Cortex of kidney (tissue), 1 donor: ENCODE results near the gene COPZ1.

ENCODE experiments used
- DNase-seq: peaks from one replicate; lab custom pipeline; 2025; lab: John Stamatoyannopoulos, UW

The COPZ1 gene

GRCh38 chr12:54358191-54358944 lies 33.4 kb downstream of the COPZ1 start:
- DNase-seq, result no peak

- DNase-seq, result no peak
These were observed 34.2 kb downstream of the COPZ1 start for GRCh38 chr12:54358945-54359761.

DNA sequence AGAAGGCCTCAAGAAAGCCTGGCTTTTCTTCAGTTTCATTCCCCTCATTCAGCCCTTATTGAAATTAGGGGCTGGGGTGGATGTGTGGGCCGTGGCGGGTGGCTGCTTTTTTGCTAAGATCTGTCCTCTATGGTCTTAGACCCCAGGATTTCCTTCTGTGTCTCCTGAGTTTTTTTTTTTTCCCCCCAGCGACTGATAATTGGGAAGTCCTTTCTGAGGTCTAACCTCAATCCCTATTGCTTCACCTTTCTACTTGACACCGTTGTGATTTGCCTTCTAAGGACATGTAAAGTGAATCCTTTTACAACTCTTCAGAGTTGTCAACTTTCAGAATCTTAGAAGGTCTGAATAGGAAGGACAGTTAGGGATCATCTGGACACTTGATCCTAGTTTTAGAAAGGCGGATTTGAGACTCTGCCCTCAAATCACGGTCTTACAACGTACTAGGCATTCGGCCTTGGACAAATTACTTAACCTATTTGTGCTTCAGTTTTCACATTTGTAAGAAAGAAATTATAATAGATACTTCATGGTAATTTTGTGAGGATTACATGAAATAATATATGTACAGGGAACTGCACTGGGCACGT lies 34.9 kb downstream of the COPZ1 start:
- no peak for DNase-seq

DNA sequence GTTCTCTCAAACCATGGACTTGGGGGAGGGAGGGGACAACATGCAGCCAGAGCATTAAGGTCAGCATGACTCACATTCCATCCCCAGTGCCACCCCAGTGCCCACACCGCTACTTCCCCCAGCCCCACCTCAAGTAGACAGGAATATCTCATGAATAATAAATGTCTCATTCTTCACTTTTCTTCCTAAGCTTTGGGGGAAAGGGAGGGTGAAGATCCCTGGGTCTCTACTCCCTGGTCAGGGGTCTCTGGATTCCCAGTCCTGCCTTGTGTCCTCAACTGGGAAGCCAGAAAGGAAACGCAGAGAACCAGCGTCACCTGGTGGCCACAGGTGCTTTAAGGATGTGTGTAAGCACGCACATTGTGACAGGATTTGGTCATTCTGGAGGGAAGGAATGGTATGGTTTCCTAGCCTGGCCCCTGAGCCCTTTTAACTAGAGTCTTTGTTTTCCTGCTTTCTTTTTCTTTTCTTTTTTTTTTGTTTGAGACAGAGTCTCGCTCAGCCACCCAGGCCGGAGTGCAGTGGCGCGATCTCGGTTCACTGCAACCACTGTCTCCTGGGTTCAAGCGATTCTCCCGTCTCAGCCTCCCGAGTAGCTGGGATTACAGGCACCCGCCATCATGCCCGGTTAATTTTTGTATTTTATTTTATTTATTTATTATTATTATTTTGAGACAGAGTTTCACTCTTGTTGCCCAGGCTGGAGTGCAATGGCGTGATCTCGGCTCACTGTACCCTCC lies 36.0 kb downstream of the COPZ1 start:
- no peak for DNase-seq

DNA sequence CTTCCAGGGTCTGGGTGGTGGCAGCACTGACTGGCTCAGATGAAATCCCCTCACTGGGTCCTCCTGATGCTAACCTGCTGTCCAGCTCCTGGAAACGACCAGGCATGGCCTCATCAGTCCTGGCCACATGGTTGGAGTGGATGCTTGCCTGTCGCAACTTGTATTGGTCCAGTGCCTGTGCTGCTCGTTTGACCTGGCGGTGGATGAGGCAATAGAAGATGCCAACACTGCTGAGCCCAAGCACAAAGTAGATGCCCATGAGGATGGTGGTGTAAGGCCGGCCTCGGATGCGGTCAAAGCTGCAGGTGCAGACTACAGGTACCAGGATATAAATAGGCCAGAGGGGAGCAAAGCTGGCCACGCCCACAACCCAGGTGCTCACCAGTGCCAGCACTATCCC lies 38.1 kb downstream of the COPZ1 start:
- DNase-seq, result no peak

DNA sequence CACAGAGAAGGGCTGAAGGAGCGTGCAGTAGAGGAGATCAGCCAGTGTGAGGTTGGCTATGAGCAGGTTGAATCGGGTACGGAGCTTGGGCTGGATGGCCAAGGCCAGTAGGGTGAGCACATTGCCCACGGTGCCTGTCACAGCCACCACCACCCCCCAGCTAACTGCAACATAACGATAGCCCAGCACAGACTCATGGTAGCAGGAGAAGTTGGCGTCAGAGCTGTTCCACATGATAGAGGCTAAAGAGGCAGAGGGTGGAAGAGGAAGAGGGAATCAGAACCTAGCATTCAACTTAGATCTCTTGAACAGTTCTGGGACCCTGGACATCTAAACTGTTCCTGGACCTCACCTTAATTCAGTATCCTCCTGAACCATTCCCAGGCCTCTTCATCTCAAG lies 38.7 kb downstream of the COPZ1 start:
- no peak for DNase-seq

DNA sequence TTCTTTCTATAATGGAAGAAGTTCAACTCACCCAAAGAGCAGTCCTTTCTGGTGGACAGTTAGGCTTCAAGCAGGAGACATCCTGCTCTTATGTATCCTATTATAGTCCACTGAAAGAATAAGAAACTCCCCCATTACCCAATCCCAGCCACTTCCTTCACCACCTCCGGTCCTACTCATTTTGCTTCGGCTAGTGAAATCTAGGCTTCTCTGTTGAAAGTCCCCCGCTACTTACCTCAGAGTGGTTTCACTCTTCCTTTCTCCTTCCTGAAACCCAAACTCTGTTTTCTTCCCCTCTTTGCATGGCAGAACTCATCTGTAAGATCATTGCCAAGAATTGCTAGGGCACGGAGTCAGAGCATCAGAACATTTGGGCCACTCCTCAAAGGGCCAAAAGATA lies 39.5 kb downstream of the COPZ1 start, which contains the start of gene GPR84:
TSS of gene GPR84 (minus strand) at position 74 of the 400 bp plus-strand sequence. CDS start 635 bp downstream, outside the sequence.
- DNase-seq, result no peak

DNA sequence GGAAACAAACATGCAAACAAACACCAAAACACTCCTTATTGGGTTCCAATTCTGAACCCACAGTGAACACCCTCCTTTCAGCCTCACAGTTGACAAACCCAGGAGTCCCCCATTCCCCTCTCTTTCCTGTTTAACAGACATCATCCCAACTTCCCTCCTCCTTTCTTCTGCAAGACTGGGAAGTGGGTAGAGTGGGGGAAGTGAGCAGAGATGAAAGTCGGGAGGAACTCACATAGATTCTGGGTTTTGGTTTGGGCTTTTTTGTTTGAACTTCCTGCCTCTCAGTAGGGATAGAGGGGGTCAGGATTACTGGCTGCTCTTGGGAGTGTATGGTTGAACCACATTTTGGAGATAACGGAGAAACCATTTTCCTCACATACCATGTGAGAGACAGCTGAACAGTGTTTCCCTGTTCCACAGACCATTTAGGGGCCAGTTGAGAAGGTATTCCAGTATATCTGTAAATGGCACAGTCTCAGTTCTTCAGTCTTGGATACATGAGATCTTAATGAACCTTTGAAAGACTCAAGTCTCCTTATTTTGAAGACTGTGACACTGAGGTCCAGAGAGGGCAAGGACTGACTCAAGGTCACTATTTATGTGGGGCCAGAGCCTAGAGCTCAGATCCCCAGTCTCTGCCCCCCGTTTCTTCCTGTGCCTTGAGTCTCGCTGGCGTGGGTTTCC lies 43.2 kb downstream of the COPZ1 start:
- no peak for DNase-seq

GRCh38 chr12:54368709-54369596 lies 44.0 kb downstream of the COPZ1 start:
- DNase-seq, result no peak

GRCh38 chr12:54369597-54370131 lies 44.7 kb downstream of the COPZ1 start:
- DNase-seq, result no peak

GRCh38 chr12:54370171-54370730 lies 45.3 kb downstream of the COPZ1 start:
- DNase-seq, result no peak

GRCh38 chr12:54371328-54372112 lies 46.6 kb downstream of the COPZ1 start:
- no peak for DNase-seq

DNA sequence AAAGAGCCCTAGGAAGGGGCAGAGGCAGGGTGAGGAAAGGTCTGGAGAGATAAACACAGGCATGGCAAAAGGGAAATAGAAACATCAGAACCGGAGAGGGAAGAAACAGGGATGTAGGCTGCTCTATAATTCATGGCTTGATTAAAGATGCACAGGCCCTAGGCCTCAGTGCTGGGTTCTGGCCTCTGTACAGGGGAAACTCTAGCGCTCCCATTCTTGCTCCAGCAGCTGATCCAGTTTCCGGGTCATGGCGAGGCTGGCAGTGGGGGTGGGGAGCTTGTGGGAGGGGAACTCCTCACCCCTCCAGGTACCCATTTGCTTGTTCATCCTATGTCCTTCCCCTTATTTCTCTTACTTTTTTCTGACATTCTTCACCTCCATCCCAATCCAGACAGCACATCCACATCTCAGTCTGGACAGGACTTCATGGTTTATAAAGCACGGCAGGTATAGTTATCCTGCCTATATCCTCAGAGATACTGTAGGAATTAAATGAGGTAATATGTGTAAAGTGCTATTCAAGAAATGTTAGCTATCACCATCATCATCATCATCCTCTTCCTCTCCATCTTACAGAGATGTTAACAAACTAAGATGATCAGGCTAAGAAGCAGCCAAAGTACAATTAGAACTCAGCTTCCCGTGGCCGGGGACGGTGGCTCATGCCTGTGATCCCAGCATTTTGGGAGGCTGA lies 47.3 kb downstream of the COPZ1 start:
- DNase-seq, result no peak

DNA sequence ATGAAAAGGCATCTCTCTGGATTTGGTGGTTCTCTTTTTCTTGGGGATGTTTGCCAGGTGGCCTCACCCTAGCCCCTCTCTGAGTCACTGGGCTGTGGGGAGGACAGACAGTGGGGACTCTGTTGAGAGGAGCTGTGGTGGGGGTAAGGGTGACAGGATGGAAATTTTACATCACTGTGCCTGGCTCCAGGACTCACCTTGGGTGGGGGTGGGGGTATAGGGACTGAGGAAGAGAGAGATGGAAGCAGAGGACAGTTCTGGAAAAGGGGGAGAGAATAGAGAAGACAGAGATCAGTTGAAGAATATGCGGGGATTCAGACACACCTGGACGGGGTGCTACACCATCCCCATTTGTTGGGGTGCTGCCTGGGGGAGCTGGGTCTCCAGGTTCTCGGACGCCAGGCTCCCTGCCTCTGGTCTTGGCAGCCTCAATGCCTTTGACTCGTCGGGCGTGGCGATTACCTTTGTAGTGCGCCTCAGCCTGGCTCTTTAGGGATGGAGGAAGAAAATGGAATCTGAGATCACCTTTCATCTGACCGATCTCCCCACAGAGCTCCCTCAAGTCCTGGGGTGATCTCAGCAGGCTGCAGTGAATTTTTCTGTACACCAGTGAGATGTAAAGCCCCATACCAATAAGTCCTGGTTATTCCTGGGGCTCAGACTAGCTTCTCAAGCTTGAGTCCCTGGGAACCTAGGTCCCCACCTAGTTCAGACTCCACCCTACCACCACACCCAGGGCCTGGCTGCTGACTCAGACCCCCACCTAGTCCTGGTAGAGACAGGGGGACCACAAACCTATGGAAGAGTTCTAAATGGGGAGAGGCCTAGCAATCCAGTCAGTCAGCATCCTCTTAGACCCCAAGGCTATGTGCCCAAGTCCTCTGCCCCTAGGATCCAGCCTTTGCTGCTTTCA lies 49.0 kb downstream of the COPZ1 start:
- no peak for DNase-seq

- DNase-seq, result no peak
These were observed 49.8 kb downstream of the COPZ1 start for GRCh38 chr12:54374562-54375258.

DNA sequence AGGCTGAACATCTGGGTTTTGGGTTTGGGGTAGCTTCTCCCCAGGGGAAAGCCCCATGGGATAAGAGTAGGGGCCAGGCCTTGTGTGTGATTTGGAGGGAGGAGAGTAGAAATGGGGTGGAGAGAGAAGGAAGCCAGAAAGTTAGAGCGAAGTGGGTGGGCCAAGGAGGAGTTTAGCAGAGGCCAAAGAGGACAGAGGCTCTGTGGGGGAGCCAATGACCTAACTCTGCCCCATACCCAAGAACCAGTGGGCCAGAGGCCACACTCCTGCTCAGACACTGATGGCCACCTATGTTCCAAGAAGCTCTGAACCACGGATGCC lies 50.3 kb downstream of the COPZ1 start:
- no peak for DNase-seq

DNA sequence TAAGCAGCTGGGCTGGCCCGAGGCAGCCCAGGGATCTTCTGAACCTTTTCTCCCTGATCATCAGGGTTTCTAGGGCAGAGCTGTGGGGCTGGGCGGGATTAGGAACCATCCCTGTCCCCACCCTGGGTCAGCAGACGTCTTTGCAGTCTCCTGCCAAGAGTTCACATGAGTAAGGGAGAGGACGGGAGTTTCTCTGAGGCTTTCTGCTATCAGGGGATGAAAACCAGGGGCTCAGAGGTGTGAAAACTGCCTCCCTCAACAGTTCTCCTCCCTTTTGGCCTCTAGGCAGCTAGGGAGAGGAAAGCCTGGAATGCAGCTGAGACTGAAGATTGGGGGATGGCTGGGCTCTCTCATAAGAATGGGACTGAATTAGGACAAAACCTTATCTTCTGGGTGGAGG lies 51.7 kb downstream of the COPZ1 start:
- no peak for DNase-seq
